Measurements from ENCODE around the gene NKX6-2.

NKX6-2 gene

DNA sequence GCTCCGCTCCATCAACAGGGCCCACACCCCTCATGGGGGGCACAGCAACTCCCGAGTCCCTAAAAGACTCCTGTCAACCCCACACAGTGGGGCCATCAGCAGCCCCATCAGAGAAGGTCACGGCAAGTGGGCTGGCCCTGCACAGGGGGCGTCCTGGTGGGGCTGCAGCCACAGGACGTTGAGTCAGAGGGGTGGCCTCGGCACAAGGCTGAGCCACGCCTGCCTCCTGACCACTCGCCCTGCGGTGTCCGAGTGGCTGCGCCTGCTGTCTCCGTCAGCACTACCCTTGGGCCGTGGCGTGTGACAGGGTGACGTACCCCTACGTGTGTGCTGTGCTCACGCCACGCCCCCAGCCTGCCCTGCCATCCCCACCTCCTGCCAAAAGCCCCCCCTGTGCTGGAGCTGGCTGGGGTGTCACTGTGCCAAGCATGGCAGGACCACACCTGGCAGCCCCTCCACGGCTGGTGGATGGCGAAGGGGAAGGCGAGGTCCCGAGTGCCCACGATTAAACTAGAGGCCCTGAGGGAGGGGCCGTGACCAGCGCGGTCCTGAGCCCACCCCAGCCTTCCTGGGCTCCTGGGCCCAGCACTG, 26.0 kb upstream of the NKX6-2 start:
- TF ChIP-seq, protein P1, sequence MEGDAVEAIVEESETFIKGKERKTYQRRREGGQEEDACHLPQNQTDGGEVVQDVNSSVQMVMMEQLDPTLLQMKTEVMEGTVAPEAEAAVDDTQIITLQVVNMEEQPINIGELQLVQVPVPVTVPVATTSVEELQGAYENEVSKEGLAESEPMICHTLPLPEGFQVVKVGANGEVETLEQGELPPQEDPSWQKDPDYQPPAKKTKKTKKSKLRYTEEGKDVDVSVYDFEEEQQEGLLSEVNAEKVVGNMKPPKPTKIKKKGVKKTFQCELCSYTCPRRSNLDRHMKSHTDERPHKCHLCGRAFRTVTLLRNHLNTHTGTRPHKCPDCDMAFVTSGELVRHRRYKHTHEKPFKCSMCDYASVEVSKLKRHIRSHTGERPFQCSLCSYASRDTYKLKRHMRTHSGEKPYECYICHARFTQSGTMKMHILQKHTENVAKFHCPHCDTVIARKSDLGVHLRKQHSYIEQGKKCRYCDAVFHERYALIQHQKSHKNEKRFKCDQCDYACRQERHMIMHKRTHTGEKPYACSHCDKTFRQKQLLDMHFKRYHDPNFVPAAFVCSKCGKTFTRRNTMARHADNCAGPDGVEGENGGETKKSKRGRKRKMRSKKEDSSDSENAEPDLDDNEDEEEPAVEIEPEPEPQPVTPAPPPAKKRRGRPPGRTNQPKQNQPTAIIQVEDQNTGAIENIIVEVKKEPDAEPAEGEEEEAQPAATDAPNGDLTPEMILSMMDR (IDR thresholded peaks at IDR 0.05), result no peak
- DNase-seq (ENCODE audit: low spot score), result no peak
- no peak overlapping the region for H3K27ac ChIP-seq
- H3K4me3 ChIP-seq, result no peak overlapping the region

GRCh38 chr10:132810807-132811700, 25.1 kb upstream of the NKX6-2 start:
- no peak overlapping the region for H3K27ac ChIP-seq
- TF ChIP-seq, protein P1 (IDR thresholded peaks at IDR 0.05), result no peak
- DNase-seq (ENCODE audit: low spot score), result no peak
- no peak overlapping the region for H3K4me3 ChIP-seq

- TF ChIP-seq, protein P1 (IDR thresholded peaks at IDR 0.05), result no peak
- H3K27ac ChIP-seq, result no peak overlapping the region
- no peak for DNase-seq (ENCODE audit: low spot score)
- H3K4me3 ChIP-seq, result no peak overlapping the region
Measured at GRCh38 chr10:132810141-132810806, 24.3 kb upstream of the NKX6-2 start.

GRCh38 chr10:132809232-132810140, 23.5 kb upstream of the NKX6-2 start:
- no peak for DNase-seq (ENCODE audit: low spot score)
- no peak overlapping the region for H3K4me3 ChIP-seq
- H3K27ac ChIP-seq, result no peak overlapping the region
- TF ChIP-seq, protein P1 (IDR thresholded peaks at IDR 0.05), result no peak

DNA sequence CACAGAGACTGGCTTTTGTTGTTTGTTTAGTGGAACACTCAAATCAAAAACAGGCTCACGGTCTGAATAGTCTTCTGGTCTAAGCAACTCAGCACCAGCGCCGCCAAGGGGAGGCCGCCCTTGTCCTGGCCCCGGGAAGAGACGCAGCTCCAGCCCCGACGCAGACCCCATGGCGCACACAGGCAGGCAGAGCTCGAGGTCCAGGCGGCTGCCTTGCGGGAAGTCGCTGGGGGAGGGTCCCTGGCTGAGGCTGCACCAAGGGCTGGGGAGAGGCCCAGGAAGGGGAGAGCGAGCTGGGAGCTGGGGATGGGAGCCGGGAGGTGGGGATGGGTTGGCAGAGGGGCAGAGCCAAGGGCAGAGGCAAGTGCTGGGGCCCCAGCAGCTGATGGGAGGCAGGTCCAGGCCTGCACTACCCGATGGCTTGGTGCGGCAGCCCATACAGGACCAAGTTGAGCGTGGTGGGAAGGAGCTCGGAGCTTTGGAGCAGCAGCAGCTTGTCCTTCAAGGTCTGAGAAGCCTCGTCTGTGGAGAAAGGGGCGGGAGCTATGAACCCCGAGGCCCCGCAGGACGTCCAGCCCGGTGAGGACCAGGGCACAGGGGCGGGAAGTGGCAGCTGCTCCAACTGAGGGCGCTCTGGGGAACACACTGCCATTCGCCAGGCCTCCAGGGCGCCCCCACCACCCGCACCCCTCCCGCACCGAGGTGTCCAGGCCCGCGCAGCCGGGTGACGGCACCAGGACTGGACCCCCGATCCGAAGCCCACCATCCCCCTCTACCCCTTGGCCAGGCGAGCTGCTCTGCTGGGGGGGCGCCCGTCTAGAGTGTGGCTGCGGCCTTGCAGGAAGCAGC, 22.7 kb upstream of the NKX6-2 start:
- Histone ChIP-seq H3K27ac (no peak overlapping the region), H3K4me3 (no peak overlapping the region)
- TF ChIP-seq, protein P1 (IDR thresholded peaks at IDR 0.05), result no peak
- no peak for DNase-seq (ENCODE audit: low spot score)

DNA sequence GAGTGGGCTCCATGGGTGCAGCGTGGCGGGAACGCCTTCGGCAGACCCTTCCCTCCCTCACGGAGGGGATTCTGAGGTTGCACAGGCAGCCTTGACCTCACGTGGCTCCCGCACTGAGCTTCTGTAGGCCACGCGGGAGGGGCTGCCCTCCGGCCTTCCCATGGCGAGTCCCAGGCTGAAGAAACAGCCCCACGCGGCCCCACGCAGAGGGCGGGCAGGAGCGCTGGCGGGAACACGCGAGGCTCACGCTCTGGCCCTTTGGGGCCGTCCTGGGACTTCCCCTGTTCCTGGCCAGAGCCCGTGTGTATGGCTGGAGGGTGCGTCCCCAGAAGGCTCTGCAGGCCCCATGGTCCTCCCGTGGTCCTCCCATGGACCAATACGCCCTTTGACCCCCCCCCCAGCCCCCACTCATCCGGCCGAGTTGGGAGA, 21.7 kb upstream of the NKX6-2 start:
- DNase-seq (ENCODE audit: low spot score), result no peak

More for the DNA sequence above, 21.7 kb upstream of the NKX6-2 start:
- Histone ChIP-seq H3K4me3 (no peak overlapping the region), H3K27ac (no peak overlapping the region)
- TF ChIP-seq, protein P1 (IDR thresholded peaks at IDR 0.05), result no peak

Data from coronary artery (tissue), 2 donors.